H7 (cell line): Measurements from ENCODE around the gene MSI2. TPM values are rescaled to one million over a fixed set of nuclear protein-coding genes. Genes with fewer than 3 reads are reported as not detected.

Source experiments
- DNase-seq: peaks from one replicate; pipeline ENCODE4 v3.0.0; 2012
- H3K27me3 ChIP-seq: 2 replicates; pipeline ENCODE4 v1.6.0; 2011; ENCODE audit warnings: mild to moderate bottlenecking, low read length; ENCODE audit not compliant: control insufficient read depth, insufficient read depth
- H3K36me3 ChIP-seq: replicated peaks from 2 replicates; pipeline ENCODE4 v1.5.1; 2011; ENCODE audit warnings: low read length; ENCODE audit not compliant: control insufficient read depth, insufficient read depth
- H3K4me3 ChIP-seq: 2 replicates; pipeline ENCODE4 v1.5.1; 2011; ENCODE audit warnings: low read depth, mild to moderate bottlenecking, control low read depth, low read length, moderate library complexity; ENCODE audit not compliant: insufficient read depth
- total RNA-seq: library from RNA; depleted of rRNA; stranded (reverse); fragments of >200 nt; shearing (Covaris generic); gene quantifications from 2 replicates; pipeline ENCODE4 v1.2.3, GENCODE V29; 2014

Gene MSI2
- total RNA-seq, 1 experiment from 2014 or later, result 31.0 TPM

DNA sequence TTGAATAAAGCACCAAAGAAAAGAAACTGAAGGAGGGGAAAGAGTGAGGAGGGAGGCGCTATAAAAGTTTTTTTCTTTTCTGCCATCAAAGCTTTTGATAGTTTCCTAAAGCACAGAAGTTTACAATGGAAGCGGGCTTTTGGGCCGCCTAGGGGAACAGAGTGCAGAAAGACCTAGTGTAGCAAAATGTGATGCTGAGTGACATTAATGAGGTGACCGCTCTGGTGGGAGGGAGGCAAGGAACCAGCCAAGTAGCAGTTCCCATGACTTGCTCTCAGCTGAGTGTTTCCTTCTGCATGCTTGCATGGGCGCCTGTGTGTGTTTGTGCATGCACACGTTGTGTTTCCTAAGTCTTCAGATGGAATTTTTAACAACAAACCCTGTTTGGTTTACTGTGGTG, 15.5 kb downstream of the MSI2 start:
- Histone ChIP-seq H3K27me3 (no peaks in the 10 kb centered on the region), H3K36me3 (no peaks in the 10 kb centered on the region; the same call in 1 of the 2 replicates), H3K4me3 (no peak overlapping the region)
- no peak for DNase-seq

DNA sequence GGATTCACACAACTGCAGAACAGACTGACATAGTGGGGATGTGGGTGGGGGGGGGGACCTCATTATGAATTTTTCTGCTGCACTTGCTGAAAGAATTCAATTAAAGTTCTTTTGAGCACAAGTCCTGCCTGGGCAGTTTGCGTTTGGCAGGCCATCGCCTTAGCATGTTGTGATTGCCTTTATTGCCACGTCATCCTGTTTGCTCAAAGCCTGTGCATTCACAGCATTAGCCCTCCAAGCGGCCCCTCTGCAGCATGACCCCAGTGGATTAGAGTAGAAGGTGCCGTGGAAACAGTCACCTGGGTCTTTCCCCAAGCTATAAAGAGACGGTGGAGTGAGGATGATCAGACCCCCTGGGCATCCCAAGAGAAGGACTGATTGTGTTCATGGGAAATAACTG, 17.2 kb downstream of the MSI2 start:
- Histone ChIP-seq H3K4me3 (no peak overlapping the region), H3K36me3 (no peaks in the 10 kb centered on the region), H3K27me3 (no peaks in the 10 kb centered on the region)
- DNase-seq, result no peak

DNA sequence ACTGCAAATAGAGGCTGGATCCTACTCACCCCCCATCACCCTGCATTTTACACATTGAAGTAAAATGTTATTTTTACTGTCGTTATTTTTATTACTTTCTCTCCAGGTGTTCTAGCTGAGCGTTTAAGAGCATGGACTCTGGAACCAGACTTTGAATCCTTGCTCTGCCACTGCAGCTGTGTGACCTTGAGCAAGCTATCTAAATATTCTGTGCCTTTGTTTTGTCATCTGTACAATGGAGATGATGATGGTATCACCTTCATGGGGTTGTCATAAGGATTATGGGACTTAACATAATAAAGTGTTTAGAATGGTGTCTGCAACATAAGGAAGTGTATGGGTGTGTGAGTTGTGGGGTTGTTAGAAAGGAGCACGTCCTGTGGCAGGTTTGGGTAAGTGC, 17.8 kb downstream of the MSI2 start:
- no peak for DNase-seq
- H3K27me3 ChIP-seq, result no peaks in the 10 kb centered on the region
- H3K36me3 ChIP-seq, result no peaks in the 10 kb centered on the region
- H3K4me3 ChIP-seq, result no peak overlapping the region

DNA sequence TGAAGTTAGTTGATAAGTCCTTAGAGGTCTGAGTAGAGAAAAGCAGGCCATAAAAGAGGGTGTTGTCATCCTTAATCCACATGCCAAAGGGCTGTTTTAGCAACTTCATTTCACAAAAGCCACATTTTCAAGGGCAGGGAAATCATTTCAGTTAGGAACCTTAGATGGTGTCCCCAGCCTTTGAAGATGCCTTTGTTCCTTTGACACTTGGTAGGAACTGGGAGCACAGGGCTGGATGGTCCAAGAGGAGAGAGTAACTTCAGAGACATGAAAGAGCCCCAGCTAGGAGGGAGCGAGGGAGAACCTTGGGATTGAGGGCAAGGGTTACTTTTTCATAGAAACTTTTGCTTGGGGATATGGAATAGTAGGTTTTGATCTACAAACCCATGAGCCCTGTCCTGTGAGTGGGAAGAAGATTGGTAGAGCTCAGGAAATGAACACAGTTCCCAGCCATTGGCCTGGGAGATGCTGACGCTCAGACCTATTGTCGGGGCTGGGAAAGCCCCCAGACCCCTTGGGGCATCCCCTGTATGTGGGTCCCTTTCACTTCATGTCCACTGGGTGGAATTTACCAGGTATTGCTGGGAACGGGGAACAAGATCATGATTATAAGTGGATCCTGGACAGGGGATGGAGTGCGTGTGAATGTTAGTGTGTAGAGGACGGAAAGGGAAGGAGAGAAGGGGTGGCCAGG, 18.9 kb downstream of the MSI2 start:
- no peak for DNase-seq
- Histone ChIP-seq H3K36me3 (no peaks in the 10 kb centered on the region), H3K4me3 (no peak overlapping the region), H3K27me3 (no peaks in the 10 kb centered on the region)

DNA sequence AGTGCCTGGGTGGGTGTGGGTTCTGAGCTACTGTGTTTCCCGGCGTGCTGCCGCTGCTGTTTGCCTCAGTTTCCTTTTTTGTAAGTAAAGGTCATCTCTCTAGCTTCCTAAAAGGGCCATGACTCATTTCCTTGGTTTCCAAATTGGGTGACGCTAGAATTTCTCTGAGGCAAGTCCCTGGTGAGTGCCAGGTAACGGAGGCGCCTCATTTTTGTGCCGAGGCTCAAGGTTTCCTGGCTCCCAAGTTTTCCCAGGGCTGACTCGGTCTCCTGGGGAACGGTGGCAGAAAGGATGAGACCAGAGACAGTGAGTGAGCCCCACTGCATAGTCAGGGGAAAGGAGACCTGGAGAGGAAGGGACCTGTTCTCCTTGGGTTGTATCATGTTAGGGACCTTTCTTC, 20.3 kb downstream of the MSI2 start:
- Histone ChIP-seq H3K27me3 (no peaks in the 10 kb centered on the region), H3K36me3 (no peaks in the 10 kb centered on the region), H3K4me3 (no peak overlapping the region)
- DNase-seq, result no peak

DNA sequence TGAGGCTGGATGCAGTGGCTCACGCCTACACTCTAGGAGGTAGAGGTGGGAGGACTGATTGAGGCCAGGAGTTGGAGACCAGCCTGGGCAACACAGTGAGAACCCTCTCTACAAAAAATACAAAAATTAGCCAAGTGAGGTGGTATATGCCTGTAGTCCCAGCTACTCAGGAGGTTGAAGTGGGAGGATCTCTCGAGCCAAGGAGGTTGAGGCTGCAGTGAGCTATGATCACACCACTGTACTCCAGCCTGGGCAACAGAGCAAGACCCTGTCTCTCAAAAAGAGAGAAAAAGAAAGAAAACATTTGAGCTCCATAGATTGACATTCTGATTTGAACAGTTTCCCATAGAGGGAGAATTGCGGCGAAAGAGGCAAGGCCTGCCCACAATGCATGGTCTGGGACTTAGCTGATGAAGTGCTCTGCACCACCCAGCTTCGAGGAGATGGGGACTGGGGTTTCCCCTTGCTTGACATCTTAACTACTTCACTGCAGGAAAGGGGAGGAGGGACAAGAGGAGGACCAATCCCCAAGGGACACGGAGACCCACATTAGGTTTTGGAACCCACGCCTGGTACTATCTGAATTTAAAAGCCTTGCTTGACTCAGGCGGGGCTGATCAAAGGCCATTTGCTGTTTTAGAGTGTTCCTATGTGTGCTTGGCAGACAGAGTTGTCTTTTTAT, 21.7 kb downstream of the MSI2 start:
- H3K36me3 ChIP-seq, result no peaks in the 10 kb centered on the region

DNA sequence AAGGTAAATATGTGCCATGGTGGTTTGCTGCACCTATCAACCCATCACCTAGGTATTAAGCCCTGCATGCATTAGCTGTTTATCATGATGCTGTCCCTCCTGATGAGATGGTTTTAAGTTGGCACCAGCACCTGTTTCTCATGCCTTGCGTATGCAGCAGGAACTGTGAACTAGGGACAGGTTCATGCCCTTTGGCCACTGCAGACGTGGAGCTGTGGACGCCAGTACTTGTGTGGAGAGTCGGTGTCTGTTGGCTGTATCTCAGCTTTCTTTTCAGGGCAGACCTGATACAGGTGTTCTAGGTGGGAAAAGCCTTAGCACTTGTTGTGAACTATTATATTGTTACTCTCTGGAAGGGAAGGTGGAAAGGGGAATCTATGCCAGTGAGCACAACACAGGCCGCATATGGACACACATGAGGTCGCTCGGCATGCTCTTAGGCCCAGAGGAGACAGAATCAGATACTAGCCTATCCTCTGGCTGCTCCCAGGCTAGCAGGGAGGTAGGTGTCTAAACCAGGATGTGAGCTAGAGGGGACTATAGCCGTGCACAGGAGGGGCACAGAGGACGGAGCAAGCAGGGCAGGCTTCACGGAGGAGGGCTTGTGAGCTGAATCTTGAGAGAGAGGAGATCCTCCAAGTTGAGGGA, 22.5 kb downstream of the MSI2 start:
- Histone ChIP-seq H3K27me3 (no peaks in the 10 kb centered on the region), H3K36me3 (no peaks in the 10 kb centered on the region), H3K4me3 (no peak overlapping the region)
- no peak for DNase-seq

More for the DNA sequence above, 21.7 kb downstream of the MSI2 start:
- Histone ChIP-seq H3K27me3 (no peaks in the 10 kb centered on the region), H3K4me3 (no peak overlapping the region)
- no peak for DNase-seq

DNA sequence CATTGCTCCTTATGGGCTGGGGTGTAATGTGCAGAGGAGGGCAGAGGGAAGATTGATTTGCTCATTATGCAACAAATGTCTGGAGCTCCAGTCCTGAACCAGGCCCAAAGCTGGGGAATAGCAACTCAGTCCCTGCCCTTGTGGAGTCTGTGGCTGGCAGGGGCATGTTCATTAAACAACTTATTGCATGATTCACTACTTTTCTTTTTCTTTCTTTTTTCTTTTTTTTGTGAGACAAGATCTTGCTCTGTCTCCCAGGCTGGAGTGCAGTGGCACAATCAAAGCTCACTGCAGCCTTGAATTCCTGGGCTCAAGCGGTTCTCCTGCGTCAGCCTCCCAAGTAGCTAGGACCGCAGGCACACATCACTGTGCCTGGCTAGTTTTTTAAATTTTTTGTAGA, 23.1 kb downstream of the MSI2 start:
- Histone ChIP-seq H3K4me3 (no peak overlapping the region), H3K36me3 (no peaks in the 10 kb centered on the region), H3K27me3 (no peaks in the 10 kb centered on the region)
- no peak for DNase-seq

DNA sequence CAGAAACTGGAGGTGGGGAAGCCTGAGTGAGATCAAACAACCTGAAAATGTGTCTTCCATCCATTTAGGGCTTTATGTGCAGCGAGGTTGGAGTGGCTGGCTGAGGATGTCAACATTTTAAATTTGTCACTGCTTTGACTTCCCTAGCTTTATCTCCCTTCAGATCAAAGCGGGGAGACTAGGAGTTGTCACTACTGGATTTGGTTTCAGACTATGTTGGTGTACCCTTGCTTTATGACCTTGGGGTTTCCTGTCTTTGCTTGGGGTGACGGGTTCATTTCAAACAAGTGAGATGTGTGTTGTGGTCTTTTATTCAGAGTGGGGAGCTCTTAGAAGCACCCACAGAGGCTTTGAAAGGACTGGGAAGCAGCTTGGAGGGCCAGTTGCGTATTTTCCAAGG, 25.6 kb downstream of the MSI2 start:
- no peak overlapping the region for H3K4me3 ChIP-seq

DNA sequence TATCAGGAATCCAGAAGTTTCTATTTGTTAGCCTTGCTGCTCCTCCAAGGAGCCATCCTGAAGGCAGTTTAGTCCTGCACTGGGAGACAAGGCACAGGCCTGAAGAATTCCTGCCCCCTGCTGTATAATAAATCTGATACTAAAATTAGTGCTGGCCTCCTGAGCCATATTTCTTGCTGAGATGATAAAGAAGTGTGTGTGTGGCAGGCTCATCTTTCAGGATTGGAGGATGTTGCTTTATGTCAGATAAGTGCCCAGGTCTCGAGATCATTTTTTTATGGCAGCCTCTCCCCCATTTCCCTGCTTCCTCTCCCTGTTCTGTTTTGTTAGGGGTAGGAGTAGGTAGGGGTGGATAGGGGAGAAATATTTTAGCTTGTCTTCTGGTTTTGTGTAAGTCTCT, 26.0 kb downstream of the MSI2 start:
- no peak overlapping the region for H3K4me3 ChIP-seq
- no peaks in the 10 kb centered on the region; the same call in 1 of the 2 replicates for H3K36me3 ChIP-seq
- no peak for DNase-seq
- no peaks in the 10 kb centered on the region for H3K27me3 ChIP-seq

More for the DNA sequence above, 25.6 kb downstream of the MSI2 start:
- no peak for DNase-seq
- Histone ChIP-seq H3K36me3 (no peaks in the 10 kb centered on the region; the same call in 1 of the 2 replicates), H3K27me3 (no peaks in the 10 kb centered on the region)

DNA sequence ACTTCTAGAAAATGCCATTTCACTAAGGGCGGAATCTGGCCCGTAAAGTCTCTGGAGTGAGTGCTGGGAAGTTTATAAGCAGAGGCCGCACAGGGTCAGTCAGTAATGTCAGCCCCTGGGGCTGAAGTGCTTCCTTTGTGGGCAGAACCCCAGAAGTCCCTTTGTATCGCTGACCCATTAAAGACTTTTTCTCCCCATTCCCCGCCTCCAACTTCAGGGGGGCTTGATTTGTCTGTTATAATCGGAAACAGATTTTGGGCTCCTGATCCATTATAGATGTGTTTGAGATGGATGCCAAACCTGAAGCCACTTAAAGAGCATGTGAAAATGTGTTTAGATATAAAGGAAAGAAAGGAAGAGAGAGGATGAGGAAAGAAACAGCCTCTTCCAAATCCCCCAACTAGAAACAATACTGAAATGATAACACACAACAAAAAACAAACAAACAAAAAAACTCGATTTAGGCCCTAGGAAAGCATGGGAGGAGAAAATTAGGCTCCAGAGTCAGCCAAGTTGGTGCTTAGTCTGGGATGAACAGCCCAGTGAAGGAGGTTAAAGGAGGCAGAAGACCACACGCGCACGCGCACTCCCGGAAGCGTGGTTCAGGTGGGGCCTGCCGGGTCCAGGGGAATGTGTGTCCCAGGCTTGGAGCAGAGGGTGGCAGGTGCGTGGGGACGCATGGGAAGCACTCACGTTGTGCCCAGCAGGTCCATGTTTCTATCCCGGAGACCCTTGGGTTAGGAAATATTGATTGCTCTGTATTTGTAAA, 27.1 kb downstream of the MSI2 start:
- Histone ChIP-seq H3K27me3 (no peaks in the 10 kb centered on the region), H3K36me3 (no peaks in the 10 kb centered on the region; the same call in 1 of the 2 replicates), H3K4me3 (no peak overlapping the region)
- DNase-seq, result no peak

DNA sequence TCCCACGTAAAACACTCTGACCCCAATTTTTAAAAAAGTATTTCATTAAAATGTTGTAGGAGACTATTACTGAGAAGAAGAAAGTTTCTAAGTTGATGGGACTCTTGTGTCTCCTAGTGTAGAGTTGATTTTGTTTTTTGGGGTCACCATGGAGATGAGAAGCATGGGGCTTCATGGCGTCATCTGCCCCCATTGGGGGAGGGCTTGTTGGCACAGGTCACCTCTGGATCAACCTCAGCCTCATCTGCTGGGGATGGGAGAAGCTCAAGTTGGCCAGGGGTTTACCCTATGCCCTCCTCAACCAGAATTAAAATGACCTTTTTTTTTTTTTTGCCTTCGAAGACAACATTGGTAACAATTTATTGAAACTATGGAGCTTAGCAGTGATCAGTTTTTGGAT, 28.3 kb downstream of the MSI2 start:
- no peaks in the 10 kb centered on the region for H3K27me3 ChIP-seq
- H3K36me3 ChIP-seq, result no peaks in the 10 kb centered on the region; the same call in none of the 2 replicates
- no peak for DNase-seq
- no peak overlapping the region for H3K4me3 ChIP-seq

DNA sequence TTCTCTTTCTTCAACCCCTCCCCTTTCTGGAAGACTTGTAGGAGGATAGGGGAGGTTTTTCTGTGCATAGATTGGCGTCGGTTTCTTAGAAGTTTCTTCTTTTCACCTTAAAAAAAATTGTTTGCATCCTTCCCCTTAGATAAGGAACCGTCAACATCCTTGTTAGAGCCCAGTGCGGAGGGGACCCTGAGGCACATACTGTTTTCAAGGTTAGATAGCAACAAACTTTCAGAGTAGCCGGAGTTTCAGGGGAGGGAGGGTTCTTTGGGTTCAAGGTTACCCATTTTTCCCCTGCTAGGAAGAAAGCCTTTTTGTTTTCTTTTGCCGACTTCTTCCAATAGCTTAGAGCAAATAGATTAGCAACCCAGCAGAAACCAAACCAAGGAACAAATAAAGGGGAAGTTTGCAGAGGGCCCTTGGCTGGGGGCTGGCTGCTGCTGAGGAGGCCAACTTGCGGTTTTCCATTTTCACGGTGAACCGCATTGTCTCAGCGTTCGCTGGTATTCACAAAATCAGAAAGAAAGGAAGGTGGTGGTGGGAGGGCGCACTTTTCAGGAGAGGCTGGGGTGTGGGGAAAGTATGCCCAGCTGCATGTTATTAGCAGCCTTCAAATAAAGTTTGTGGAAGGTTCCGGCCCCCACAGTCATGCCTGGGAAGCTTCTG, 28.8 kb downstream of the MSI2 start:
- DNase-seq, result peak; percentile 74
- H3K36me3 ChIP-seq, result no peaks in the 10 kb centered on the region; the same call in none of the 2 replicates
- H3K4me3 ChIP-seq, result no peak overlapping the region
- H3K27me3 ChIP-seq, result no peaks in the 10 kb centered on the region

DNA sequence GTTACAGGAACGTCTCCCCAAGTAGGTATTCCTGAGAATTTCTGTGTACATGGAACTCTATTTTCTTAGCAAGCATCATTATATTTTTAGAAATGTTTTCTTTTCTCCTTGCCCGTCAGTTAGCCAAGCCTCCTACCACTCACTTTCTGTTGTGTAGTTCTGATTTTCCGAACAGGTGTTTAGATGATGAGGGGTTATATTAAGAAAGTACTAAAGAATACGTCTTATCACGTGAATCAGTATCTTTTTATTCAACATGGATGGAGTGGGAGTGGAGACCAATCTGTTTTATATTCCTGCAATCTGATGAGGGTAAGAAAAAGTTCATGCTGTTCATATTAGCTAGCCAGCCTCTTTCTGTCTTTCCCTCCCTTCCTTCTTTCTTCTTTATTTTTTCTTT, 29.4 kb downstream of the MSI2 start:
- Histone ChIP-seq H3K36me3 (no peaks in the 10 kb centered on the region; the same call in none of the 2 replicates), H3K27me3 (no peaks in the 10 kb centered on the region), H3K4me3 (no peak overlapping the region)
- DNase-seq, result no peak
